Astrocyte (in vitro differentiated cells and primary cell): ENCODE results near the gene ID4. TPM values are rescaled to one million over a fixed set of nuclear protein-coding genes. Genes with fewer than 3 reads are reported as not detected.
A peak's percentile ranks its signal among the peaks of the same experiment; 100 is the strongest.

ENCODE experiments used
- DNase-seq: peaks from one replicate; pipeline ENCODE4 v3.0.0-alpha.2; 2010; ENCODE audit warnings: low read depth
- FAIRE-seq: peaks from 2 replicates; lab custom pipeline; 2011; peaks lifted over from hg19 to GRCh38; lab: Jason Lieb, UNC
- H2AFZ ChIP-seq: 2 replicates; pipeline ENCODE4 v1.6.0; 2012; ENCODE audit warnings: low read depth, low read length, inconsistent platforms
- H3K27ac ChIP-seq: 2 replicates; pipeline ENCODE4 v1.5.1; 2011; ENCODE audit warnings: low read depth, low read length, inconsistent platforms
- H3K27me3 ChIP-seq: 2 replicates; pipeline ENCODE4 v1.6.0; 2011; ENCODE audit warnings: low read length, inconsistent platforms; ENCODE audit not compliant: insufficient read depth
- H3K36me3 ChIP-seq: 2 replicates; pipeline ENCODE4 v1.5.1; 2011; ENCODE audit warnings: low read length, inconsistent platforms; ENCODE audit not compliant: insufficient read depth
- H3K4me1 ChIP-seq: 2 replicates; pipeline ENCODE4 v1.5.1; 2011; ENCODE audit warnings: low read length, inconsistent platforms; ENCODE audit not compliant: insufficient read depth
- H3K4me2 ChIP-seq: 2 replicates; pipeline ENCODE4 v1.6.0; 2012; ENCODE audit warnings: low read length, inconsistent platforms
- H3K4me3 ChIP-seq: 2 replicates; pipeline ENCODE4 v1.5.1; 2011; ENCODE audit warnings: low read depth, mild to moderate bottlenecking, low read length, inconsistent platforms; ENCODE audit not compliant: insufficient read depth
- H3K79me2 ChIP-seq: 2 replicates; pipeline ENCODE4 v1.6.0; 2012; ENCODE audit warnings: mild to moderate bottlenecking, low read length, inconsistent platforms; ENCODE audit not compliant: insufficient read depth
- H3K9ac ChIP-seq: 2 replicates; pipeline ENCODE4 v1.6.0; 2012; ENCODE audit warnings: mild to moderate bottlenecking, low read length, inconsistent platforms
- H3K9me3 ChIP-seq: 2 replicates; pipeline ENCODE4 v1.5.1; 2012; ENCODE audit warnings: low read depth, mild to moderate bottlenecking, low read length, inconsistent platforms; ENCODE audit not compliant: insufficient read depth
- H4K20me1 ChIP-seq: 2 replicates; pipeline ENCODE4 v1.6.0; 2012; ENCODE audit warnings: low read length, inconsistent platforms; ENCODE audit not compliant: insufficient read depth
- H3K27ac Mint-ChIP-seq: one replicate; pipeline ENCODE4 v1.8.0; 2021; ENCODE audit warnings: mild to moderate bottlenecking, mixed read lengths; ENCODE audit not compliant: unreplicated experiment
- H3K27me3 Mint-ChIP-seq: one replicate; pipeline ENCODE4 v1.8.0; 2021; ENCODE audit warnings: low read depth, mixed read lengths; ENCODE audit not compliant: unreplicated experiment
- H3K36me3 Mint-ChIP-seq: one replicate; pipeline ENCODE4 v1.8.0; 2021; ENCODE audit warnings: low read depth, mixed read lengths; ENCODE audit not compliant: unreplicated experiment
- H3K4me1 Mint-ChIP-seq: one replicate; pipeline ENCODE4 v1.8.0; 2021; ENCODE audit warnings: low read depth, mixed read lengths; ENCODE audit not compliant: unreplicated experiment
- H3K4me3 Mint-ChIP-seq: one replicate; pipeline ENCODE4 v1.8.0; 2021; ENCODE audit warnings: mild to moderate bottlenecking, moderate library complexity, mixed read lengths; ENCODE audit not compliant: unreplicated experiment
- H3K9me3 Mint-ChIP-seq: one replicate; pipeline ENCODE4 v1.8.0; 2021; ENCODE audit warnings: mild to moderate bottlenecking, mixed read lengths; ENCODE audit not compliant: unreplicated experiment
- EZH2 ChIP-seq: IDR thresholded peaks from 2 replicates; pipeline ENCODE4 v1.6.1; 2012; ENCODE audit warnings: mild to moderate bottlenecking, low read length, inconsistent platforms; ENCODE audit not compliant: insufficient read depth
- total RNA-seq: library from RNA; stranded (reverse); gene quantifications from 2 replicates; pipeline ENCODE4 v1.2.1, GENCODE V29; 2021
- TF ChIP-seq, protein P1 (sequence below): IDR thresholded peaks from 2 replicates; pipeline ENCODE4 v1.5.1; 2011; ENCODE audit warnings: low read depth, mild to moderate bottlenecking, inconsistent platforms, low read length, moderate library complexity; ENCODE audit not compliant: insufficient read depth

Gene ID4
- total RNA-seq, 1 donor from 2014 or later = 12.8 TPM

DNA sequence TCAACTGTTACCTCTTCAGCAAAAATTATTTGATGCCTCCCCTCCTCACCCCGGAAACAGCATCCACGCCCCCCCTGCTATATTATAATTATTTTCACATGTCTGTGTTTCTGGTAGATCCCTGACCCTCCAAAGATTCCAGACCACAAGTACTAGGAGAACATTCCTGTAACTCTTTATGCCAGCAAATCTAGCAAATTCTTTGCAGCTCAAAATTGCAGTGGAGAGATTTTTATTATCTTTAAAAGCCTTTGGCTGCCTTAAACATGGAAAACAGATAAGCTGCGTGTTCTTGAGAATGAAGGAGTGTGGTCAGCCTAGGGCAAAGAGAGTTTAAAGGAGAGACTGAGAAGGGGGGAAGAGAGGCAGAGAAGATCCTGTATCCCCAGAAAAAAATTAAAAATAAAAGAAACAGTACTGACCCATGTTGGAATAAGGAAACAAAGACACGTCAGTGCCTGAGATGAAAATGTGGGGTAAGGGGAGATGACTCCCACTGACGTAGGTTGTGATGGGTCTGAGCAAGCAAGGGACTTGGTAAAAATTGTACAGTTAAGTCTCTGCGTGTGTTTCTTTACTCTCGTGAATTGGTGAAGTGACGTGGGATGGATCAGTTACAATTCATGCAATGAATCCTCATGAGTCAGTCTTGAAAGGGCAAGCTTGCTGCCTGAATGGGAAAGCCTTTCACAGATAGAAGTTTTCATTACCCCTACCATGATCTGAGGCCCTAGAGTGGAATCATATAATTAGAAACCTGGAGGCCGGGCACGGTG lies 8.3 kb downstream of the ID4 start:
- Mint-ChIP-seq H3K4me1 (peaks cover 18% of the 10 kb centered on the region), H3K27ac (no peak overlapping the region), H3K36me3 (no peaks in the 10 kb centered on the region), H3K27me3 (no peaks in the 10 kb centered on the region), H3K9me3 (no peaks in the 10 kb centered on the region), H3K4me3 (no peak overlapping the region)
- H3K9ac ChIP-seq = no peak overlapping the region
- no peak overlapping the region for H3K27ac ChIP-seq
- H2AFZ ChIP-seq = no peak overlapping the region
- H3K79me2 ChIP-seq = no peaks in the 10 kb centered on the region
- DNase-seq = peak; percentile 41
- no peak for FAIRE-seq
- no peaks in the 10 kb centered on the region for H4K20me1 ChIP-seq
- TF ChIP-seq, protein P1, sequence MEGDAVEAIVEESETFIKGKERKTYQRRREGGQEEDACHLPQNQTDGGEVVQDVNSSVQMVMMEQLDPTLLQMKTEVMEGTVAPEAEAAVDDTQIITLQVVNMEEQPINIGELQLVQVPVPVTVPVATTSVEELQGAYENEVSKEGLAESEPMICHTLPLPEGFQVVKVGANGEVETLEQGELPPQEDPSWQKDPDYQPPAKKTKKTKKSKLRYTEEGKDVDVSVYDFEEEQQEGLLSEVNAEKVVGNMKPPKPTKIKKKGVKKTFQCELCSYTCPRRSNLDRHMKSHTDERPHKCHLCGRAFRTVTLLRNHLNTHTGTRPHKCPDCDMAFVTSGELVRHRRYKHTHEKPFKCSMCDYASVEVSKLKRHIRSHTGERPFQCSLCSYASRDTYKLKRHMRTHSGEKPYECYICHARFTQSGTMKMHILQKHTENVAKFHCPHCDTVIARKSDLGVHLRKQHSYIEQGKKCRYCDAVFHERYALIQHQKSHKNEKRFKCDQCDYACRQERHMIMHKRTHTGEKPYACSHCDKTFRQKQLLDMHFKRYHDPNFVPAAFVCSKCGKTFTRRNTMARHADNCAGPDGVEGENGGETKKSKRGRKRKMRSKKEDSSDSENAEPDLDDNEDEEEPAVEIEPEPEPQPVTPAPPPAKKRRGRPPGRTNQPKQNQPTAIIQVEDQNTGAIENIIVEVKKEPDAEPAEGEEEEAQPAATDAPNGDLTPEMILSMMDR = no peak
- TF ChIP-seq EZH2 = no peak
- no peaks in the 10 kb centered on the region for H3K4me1 ChIP-seq
- no peaks in the 10 kb centered on the region for H3K9me3 ChIP-seq
- H3K4me2 ChIP-seq = no peak overlapping the region
- no peaks in the 10 kb centered on the region for H3K36me3 ChIP-seq
- no peaks in the 10 kb centered on the region for H3K27me3 ChIP-seq
- no peak overlapping the region for H3K4me3 ChIP-seq

DNA sequence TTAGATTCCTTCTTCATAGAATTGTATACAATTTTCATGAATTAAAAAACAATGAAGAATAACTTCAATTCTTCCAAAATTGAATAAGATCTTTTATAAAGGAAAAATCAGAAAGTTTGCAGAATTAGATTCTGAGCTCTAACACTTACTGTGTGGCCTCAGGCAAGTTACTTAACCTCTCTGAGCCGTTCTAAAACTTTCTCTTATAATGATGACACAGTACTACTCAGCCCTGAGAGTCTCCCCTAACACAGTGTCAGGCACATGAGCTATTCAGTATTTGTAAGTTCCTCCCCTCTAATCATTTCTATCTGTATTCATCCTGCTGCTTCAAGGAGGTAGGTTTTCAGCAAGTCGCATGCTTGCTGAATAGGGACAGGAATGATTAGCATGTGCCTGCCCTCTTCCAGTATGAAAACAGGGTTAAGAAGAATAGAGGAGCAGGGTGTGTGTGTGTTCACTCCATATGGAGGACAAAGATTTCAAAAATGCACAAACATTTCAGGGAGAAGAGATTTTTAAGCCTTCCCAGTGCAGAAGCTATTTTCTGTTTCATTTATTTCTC lies 11.4 kb downstream of the ID4 start:
- H3K9ac ChIP-seq = no peak overlapping the region

More for the DNA sequence above, 11.4 kb downstream of the ID4 start:
- H3K9me3 Mint-ChIP-seq = no peaks in the 10 kb centered on the region
- H3K27me3 ChIP-seq = no peaks in the 10 kb centered on the region
- H3K4me1 ChIP-seq = peaks cover 9% of the 10 kb centered on the region
- no peak overlapping the region for H3K27ac Mint-ChIP-seq
- TF ChIP-seq EZH2 = no peak
- TF ChIP-seq, protein P1 = no peak
- no peaks in the 10 kb centered on the region for H3K79me2 ChIP-seq
- no peak overlapping the region for H3K4me3 ChIP-seq
- H3K27ac ChIP-seq = no peak overlapping the region
- H3K36me3 Mint-ChIP-seq = no peaks in the 10 kb centered on the region
- no peak for DNase-seq
- no peaks in the 10 kb centered on the region for H3K27me3 Mint-ChIP-seq
- no peaks in the 10 kb centered on the region for H4K20me1 ChIP-seq
- H3K36me3 ChIP-seq = no peaks in the 10 kb centered on the region
- H3K4me2 ChIP-seq = no peak overlapping the region
- FAIRE-seq = no peak
- no peak overlapping the region for H2AFZ ChIP-seq
- no peaks in the 10 kb centered on the region for H3K9me3 ChIP-seq
- peaks cover 14% of the 10 kb centered on the region for H3K4me1 Mint-ChIP-seq
- no peak overlapping the region for H3K4me3 Mint-ChIP-seq
